ENCODE measurements around the gene MYEF2. TPM values are rescaled to one million over a fixed set of nuclear protein-coding genes. Genes with fewer than 3 reads are reported as not detected.

MYEF2 gene
- total and polyA plus RNA-seq, 2 experiments from 2014 or later = 62.0 to 79.7 TPM

DNA sequence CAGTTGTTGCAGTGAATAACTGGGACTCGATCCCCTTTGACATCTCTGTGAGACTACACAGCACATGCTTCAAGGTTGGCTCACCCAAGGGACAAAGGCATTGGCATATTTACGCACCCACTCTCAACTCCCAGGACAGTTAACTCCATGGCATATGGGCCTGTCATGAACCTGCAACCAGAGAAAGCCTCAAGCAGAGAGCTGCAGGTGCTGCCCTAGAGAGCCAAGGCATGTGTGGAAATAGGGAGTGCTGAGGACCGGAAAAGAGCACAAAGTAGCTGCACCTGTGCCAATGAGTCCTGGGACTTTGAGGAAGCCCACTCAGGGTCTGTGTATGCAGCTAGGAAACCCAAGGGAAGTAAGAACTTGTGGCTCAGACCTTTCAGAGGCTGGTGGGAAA lies 90.3 kb downstream of the MYEF2 start:
- Mint-ChIP-seq H3K27me3 (ENCODE audit: insufficient read depth, low read depth, poor library complexity) (no peaks in the 10 kb centered on the region), H3K9me3 (peaks cover 31% of the 10 kb centered on the region), H3K4me1 (peaks cover 2% of the 10 kb centered on the region; the same call in 1 of the 3 replicates), H3K36me3 (ENCODE audit: low read depth) (peaks cover 18% of the 10 kb centered on the region), H3K4me3 (no peak overlapping the region), H3K27ac (no peak overlapping the region)
- TF ChIP-seq, protein P1, sequence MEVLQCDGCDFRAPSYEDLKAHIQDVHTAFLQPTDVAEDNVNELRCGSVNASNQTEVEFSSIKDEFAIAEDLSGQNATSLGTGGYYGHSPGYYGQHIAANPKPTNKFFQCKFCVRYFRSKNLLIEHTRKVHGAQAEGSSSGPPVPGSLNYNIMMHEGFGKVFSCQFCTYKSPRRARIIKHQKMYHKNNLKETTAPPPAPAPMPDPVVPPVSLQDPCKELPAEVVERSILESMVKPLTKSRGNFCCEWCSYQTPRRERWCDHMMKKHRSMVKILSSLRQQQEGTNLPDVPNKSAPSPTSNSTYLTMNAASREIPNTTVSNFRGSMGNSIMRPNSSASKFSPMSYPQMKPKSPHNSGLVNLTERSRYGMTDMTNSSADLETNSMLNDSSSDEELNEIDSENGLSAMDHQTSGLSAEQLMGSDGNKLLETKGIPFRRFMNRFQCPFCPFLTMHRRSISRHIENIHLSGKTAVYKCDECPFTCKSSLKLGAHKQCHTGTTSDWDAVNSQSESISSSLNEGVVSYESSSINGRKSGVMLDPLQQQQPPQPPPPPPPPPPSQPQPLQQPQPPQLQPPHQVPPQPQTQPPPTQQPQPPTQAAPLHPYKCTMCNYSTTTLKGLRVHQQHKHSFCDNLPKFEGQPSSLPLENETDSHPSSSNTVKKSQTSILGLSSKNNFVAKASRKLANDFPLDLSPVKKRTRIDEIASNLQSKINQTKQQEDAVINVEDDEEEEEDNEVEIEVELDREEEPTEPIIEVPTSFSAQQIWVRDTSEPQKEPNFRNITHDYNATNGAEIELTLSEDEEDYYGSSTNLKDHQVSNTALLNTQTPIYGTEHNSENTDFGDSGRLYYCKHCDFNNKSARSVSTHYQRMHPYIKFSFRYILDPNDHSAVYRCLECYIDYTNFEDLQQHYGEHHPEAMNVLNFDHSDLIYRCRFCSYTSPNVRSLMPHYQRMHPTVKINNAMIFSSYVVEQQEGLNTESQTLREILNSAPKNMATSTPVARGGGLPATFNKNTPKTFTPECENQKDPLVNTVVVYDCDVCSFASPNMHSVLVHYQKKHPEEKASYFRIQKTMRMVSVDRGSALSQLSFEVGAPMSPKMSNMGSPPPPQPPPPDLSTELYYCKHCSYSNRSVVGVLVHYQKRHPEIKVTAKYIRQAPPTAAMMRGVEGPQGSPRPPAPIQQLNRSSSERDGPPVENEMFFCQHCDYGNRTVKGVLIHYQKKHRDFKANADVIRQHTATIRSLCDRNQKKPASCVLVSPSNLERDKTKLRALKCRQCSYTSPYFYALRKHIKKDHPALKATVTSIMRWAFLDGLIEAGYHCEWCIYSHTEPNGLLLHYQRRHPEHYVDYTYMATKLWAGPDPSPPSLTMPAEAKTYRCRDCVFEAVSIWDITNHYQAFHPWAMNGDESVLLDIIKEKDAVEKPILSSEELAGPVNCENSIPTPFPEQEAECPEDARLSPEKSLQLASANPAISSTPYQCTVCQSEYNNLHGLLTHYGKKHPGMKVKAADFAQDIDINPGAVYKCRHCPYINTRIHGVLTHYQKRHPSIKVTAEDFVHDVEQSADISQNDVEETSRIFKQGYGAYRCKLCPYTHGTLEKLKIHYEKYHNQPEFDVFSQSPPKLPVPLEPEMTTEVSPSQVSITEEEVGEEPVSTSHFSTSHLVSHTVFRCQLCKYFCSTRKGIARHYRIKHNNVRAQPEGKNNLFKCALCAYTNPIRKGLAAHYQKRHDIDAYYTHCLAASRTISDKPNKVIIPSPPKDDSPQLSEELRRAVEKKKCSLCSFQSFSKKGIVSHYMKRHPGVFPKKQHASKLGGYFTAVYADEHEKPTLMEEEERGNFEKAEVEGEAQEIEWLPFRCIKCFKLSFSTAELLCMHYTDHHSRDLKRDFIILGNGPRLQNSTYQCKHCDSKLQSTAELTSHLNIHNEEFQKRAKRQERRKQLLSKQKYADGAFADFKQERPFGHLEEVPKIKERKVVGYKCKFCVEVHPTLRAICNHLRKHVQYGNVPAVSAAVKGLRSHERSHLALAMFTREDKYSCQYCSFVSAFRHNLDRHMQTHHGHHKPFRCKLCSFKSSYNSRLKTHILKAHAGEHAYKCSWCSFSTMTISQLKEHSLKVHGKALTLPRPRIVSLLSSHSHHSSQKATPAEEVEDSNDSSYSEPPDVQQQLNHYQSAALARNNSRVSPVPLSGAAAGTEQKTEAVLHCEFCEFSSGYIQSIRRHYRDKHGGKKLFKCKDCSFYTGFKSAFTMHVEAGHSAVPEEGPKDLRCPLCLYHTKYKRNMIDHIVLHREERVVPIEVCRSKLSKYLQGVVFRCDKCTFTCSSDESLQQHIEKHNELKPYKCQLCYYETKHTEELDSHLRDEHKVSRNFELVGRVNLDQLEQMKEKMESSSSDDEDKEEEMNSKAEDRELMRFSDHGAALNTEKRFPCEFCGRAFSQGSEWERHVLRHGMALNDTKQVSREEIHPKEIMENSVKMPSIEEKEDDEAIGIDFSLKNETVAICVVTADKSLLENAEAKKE (CRISPR knock-in tag; IDR thresholded peaks at IDR 0.05) = no peak
- TF ChIP-seq, protein P2, sequence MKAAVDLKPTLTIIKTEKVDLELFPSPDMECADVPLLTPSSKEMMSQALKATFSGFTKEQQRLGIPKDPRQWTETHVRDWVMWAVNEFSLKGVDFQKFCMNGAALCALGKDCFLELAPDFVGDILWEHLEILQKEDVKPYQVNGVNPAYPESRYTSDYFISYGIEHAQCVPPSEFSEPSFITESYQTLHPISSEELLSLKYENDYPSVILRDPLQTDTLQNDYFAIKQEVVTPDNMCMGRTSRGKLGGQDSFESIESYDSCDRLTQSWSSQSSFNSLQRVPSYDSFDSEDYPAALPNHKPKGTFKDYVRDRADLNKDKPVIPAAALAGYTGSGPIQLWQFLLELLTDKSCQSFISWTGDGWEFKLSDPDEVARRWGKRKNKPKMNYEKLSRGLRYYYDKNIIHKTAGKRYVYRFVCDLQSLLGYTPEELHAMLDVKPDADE (IDR thresholded peaks at IDR 0.05) = no peak
- TF ChIP-seq ZNF331 (CRISPR knock-in tag; IDR thresholded peaks at IDR 0.05; ENCODE audit: low read depth) (no peak), EZH2 (IDR thresholded peaks at IDR 0.05; ENCODE audit: low read depth, unreplicated experiment) (no peak), POLR2AphosphoS5 (IDR thresholded peaks at IDR 0.05; ENCODE audit: low read depth) (no peak), NANOG (IDR thresholded peaks at IDR 0.05; ENCODE audit: borderline replicate concordance) (no peak), JUNB (IDR thresholded peaks at IDR 0.05; ENCODE audit: unreplicated experiment) (no peak)
- H3K27me3 ChIP-seq (ENCODE audit: insufficient read depth) = no peaks in the 10 kb centered on the region
- no peak overlapping the region for H3K27ac ChIP-seq (ENCODE audit: low read depth)
- ATAC-seq = no peak
- H3K4me3 ChIP-seq = no peak overlapping the region
- no peaks in the 10 kb centered on the region for H4K20me1 ChIP-seq (replicated peaks; ENCODE audit: insufficient read depth)
- H3K9me2 ChIP-seq (ENCODE audit: insufficient read depth) = no peaks in the 10 kb centered on the region
- H2AFZ ChIP-seq = no peak overlapping the region
- H3K36me3 ChIP-seq (ENCODE audit: insufficient read depth) = no peaks in the 10 kb centered on the region
- no peaks in the 10 kb centered on the region for H3K4me1 ChIP-seq (ENCODE audit: insufficient read depth)
- no peak overlapping the region for H3K4me2 ChIP-seq
- H3K79me2 ChIP-seq (replicated peaks; ENCODE audit: insufficient read depth) = no peaks in the 10 kb centered on the region
- DNase-seq (ENCODE audit: low spot score) = no peak
- no peaks in the 10 kb centered on the region for H3F3A ChIP-seq (replicated peaks; ENCODE audit: low read depth)

Measured in GM23338 (cell line).